Left lobe of liver (tissue), 2 donors: ENCODE data around the gene RAPSN. TPM values are rescaled to one million over a fixed set of nuclear protein-coding genes. Genes with fewer than 3 reads are reported as not detected.

Experiments
- ATAC-seq: fragments of 200-7000 bp; cut with Tn5 transposase; one replicate; pipeline ENCODE4 v1.9.1; 2020; ENCODE audit warnings: mild to moderate bottlenecking, moderate library complexity
- DNase-seq: peaks from one replicate; pipeline ENCODE4 v3.0.0-alpha.2; 2020; ENCODE audit warnings: low spot score
- total RNA-seq: library from RNA; stranded (reverse); gene quantifications from one replicate; pipeline ENCODE4 v1.2.1, GENCODE V29; 2021
- donor health status: DM: no; HTN: no; CAD: no; lungs with moderate emphysema.
- donor health status: DM: no; HTN: yes; CAD: no.

RAPSN gene
- total RNA-seq, 1 donor from 2014 or later, result 0.68 TPM

DNA sequence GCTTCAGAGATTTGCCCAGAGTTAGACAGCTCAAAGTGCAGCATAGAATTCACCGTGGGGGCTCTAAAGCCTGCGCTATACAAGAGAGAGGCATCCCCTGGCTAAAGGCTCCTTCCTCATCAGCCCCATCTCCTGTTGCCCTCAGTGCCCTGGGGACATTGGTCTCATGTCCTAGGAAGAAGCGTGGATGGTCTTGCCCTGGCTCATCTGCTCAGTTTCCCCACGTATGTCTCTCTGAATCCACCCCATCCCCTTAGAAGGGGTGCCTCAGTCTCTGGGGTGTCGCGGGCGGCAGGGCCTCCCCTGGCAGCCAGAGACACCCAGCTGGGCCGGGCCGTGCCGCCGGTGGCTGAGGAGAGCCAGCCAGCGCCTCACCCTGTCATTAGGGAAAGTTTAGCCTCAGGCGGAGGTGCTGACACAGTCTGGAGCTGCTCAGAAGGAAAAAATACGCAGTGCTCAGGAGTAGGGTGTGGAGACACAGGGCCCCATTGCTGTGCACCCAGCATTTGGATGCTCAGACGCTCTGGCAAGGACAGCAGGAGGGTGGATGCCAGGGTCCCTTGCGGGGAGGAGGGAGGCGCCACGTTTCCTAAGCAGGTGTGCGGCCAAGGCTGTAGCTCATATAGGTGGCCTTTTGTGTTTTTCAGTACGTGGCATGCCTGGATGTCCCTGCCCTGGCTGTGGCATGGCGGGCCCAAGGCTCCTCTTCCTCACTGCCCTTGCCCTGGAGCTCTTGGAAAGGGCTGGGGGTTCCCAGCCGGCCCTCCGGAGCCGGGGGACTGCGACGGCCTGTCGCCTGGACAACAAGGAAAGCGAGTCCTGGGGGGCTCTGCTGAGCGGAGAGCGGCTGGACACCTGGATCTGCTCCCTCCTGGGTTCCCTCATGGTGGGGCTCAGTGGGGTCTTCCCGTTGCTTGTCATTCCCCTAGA, 39.2 kb downstream of the RAPSN start:
- no peak for ATAC-seq
- DNase-seq, result no peak

DNA sequence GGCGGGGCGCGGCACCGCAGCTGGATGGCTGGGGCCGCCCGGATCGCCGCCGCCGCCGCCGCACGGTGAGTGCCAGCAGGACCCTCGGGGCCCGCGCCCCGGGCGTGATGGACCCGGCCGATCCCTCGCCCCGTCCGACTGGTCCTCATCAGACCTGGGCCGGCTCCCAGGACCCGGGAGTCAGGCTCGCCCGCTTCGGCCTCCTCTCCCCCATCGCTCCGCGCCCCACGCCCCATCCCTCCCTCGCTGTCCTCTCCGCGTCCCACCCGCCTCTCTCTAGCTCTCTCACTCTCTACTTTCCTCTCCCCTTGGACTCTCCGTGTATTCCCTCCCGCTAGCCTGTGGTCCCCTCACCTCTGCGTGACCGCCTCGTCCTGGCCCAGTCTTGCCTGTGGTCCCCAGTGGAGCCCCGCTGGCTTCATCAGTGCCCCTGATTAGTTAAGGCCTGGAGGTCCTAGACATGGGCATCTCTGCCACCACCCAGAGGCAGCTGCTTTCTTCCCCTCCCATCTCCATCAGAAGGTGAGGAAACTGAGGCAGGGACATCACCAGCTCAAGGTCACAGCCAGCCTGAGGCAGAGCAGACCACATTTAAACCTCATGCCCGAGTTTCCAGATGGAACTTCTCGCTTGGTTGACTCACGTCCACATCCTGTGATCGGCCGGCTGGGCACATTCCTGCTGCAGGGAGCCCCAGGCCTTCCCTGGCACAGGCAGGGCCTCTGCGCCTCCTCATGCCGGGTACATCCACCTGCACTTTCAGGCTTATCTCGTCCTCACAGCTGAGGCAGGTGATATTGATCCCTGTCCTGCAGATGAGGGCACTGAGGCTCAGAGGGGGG, 40.1 kb downstream of the RAPSN start:
- no peak for DNase-seq
- peak; percentile 1 for ATAC-seq

DNA sequence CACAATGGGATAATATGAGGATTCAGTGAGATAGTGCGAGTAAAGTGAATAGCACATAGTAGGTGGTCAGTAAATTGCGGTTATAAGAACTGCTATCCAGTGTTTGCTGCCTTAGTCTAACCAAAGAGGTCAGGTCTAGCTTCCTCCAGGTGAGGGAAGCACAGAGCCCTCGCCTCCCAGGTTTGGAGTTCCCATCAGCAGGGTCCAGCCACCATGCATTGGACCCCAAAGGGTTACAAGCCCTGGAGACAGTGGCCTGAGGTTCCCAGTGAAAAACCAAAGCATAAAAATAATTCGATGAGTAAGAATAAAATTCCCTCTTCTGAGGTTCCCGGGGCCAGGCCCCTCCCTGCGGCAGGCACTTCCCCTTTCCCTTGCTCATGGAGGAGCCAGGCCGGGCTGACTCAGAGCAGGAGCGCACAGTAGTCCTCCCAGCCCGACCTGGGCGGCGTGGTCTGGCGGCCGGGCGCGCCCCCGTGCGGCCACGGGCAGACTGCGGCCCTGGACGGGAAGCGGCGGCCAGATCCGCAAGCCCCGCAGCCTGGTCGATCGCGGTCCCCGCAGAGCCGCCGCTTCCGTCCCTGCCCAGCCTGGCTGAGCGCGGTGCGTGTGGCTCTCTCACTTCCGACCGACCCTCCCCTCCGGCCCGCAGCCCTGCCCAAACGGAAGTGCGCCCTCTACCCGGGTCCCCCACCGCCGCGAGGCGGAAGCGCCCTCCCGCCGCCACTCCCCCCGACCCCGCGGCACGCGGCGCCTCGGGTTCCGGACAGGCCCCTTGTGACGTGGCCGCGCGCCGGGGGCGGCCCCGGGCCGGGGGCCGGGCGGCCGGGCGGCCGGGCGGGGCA, 41.0 kb downstream of the RAPSN start, which contains the start of gene SLC39A13:
SLC39A13 (plus strand) TSS at position 845 of the 845 bp plus-strand sequence. CDS start 1,505 bp downstream, outside the sequence.
- peak; percentile 97 for DNase-seq
- ATAC-seq, result peak; percentile 91

DNA sequence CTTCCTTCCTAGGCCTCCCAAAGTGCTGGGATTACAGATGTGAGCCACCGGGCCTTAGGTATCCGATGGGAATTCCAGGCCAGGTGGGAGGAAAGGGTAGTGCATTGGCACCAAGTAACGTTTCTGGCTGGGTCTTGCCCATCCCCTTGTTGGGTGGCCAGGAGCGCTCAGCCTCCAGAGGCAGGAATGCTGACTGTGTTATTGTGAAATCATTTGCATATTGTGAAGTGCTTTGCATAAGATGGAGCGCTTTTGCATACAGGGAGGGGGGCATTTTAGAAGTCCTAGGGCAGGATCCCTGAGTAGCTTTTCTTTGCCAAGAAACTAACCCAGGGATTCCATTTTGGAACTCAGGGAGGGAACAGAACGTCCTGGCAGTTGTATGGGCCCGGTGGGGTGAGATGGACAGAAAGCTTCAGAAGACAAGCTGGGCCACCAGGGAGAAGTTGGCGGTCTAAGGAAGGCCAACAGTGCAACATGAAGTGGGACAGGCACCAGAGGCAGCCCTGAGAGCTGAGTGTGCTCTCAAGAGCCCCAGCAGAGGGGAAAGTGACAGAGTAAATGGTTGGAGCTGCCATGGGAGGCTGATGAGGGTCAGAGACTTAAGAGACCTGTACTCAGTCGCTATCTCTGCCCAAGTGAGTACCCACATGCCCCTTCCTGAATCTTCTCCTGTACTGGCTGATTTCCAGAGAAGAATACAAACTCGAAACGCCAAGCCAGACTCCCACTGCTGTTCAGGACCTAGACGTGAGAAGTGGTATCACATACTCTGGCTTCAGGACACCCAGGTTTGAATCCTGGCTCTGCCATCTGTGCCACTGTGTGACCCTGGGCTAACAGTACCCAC, 41.8 kb downstream of the RAPSN start:
- DNase-seq (no peak), ATAC-seq (no peak)

DNA sequence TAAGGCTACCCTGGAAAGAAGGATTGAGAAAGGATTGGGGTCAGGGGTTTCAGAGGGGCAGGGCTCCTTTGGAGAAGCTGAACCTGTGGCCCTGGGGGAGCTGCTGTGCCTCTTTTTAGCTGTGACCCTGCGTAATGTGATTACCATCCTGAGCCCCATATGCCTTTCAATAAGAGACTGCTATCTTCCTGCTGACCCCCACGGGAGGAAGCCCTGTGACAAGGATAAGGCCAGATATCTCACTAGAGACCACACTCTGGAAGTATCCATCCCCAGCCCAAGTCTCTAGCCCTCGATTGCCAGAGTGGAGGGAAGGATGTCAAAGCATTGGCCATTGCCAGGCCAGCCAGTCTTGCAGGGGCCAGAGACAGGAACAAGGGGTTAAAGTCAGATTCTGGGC, 45.4 kb downstream of the RAPSN start:
- ATAC-seq, result no peak
- DNase-seq, result no peak

DNA sequence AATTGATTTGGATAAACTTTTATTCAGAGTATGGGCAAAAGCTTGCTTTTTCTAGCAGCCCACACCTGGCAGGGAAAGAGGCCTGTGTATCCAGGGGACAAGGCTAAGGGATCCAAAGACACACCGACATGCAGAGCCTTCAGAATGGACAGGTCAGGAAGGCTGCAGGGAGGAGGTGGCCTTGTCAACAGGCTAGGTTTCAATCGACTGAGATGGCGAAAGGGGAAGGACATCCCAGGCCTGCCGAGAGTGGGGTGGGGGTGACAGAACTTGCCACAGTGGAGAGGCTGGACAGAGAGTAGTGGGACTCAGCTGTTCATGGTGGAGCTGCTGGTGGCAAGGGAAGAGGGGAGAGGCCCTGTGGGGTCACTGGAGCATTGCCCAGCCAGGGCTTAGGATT, 45.8 kb downstream of the RAPSN start:
- ATAC-seq, result no peak
- DNase-seq, result no peak

DNA sequence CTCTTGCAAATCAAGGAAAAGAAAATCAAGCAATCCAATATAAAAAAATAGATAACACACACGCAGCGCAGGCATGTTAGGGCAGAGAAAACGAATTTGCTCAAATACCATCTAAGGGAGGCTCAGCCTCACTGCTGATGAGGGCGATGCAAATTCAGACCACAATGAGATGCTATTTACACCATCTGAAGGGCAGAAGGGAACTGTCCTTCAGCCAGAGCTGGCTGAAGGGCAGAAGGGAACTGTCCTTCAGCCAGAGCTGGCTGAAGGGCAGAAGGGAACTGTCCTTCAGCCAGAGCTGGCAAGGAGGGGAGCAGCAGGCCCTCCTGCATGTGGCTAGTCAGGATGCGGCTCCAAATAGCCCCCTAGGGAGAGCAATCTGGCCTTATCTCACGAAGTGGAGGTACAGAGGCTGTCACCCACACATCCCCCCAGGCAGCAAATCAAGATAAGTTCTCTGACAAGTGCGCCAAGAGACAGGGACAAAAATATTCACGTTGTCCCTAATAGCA, 48.1 kb downstream of the RAPSN start:
- no peak for DNase-seq
- peak; percentile 81 for ATAC-seq

DNA sequence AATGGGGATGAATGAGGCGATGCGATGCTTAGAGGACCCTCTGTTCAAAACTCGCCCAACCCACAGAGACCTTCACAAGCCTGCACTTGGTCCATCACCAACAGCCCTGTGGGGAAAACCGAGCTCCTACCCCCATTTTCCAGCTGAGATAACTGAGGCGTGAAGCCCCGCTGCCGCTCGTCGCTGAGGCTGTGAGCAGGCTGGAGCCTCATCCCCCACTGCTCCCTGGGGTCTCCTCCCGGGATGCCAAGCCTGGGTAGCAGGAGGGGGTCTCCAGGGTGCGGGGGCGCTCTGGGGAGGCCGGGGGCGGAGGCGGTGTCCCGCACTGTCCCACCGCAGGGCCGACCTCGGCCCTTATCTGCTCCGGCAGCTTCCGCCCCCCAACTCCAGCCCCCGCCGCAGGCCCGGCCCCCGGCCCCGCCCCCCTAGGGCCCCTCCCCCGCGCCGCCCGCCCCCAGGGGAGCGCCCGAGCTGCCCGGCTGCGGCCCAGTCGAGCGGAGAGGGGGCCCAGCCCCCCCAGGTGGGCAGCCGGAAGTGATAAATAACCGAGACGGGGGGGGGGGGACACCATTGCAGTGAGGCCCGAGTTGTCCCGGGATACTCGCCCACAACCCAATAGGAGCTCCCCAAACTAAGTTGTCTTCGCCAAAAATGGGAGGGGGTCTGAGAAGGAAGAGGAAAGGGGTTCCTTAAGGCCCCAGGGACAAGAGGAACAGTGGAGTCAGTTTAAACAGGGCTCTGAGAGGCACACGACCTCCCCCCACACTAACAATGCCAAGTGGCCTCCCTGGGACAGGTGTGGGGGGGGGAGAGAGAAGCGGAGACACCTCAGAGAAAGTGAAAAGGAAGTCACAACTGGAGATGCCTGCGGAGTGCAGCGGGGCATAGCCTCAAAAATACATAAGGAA, 48.8 kb downstream of the RAPSN start:
- ATAC-seq, result peak; percentile 73
- no peak for DNase-seq

DNA sequence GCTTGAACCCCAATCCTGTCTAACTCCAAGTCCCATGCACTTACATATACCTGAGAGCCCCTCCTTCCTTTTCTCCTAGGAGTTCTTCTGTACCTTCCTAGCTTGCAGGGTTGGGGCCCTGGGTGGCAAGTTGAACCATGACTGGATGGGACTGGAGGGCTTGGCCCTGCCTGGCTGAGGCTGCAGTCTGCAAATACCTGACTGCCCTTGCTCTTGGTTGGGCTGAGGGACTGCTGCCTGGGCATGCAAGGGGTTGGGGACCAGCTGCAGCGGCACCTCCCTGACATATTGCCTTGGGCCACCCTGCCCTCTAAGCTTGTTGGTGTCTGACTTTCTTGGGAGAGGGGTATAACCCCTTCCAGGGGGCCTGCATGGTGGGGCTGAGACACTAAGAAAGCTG, 50.4 kb downstream of the RAPSN start:
- ATAC-seq (no peak), DNase-seq (no peak)

DNA sequence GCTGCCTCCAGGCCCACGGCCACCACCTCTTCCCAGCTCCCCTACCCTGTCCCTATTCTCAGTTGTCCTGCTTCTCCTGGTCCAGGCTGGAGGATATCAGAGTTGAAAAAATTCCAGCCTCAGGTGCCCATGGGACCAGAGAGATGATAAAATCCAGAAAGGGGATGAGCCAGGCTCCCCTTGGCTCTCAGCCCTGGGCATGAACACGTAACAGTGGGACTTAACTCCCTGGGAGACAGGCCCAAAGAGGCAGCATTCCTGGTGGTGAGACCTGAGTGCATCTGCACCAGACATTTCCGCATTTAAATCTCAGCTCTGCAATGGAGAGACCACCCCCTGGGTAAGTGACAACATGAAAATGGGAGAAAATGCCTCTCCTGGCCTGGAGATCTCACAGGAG, 50.9 kb downstream of the RAPSN start:
- no peak for DNase-seq

DNA sequence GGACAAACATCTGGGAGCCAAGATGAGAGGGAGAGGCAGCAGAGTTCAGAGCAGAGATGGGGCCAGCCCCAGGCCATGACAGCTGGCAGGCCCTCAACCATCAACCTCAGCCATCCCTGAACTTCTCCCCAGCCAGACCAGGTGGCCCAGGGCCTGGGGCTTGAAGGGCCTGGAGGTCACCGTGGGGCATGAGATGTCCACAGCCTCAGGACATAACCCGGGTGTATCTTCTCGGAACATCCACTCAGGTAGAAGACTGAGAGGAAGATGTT, 53.0 kb downstream of the RAPSN start:
- ATAC-seq (no peak), DNase-seq (no peak)

More for the DNA sequence above, 50.9 kb downstream of the RAPSN start:
- ATAC-seq, result no peak

DNA sequence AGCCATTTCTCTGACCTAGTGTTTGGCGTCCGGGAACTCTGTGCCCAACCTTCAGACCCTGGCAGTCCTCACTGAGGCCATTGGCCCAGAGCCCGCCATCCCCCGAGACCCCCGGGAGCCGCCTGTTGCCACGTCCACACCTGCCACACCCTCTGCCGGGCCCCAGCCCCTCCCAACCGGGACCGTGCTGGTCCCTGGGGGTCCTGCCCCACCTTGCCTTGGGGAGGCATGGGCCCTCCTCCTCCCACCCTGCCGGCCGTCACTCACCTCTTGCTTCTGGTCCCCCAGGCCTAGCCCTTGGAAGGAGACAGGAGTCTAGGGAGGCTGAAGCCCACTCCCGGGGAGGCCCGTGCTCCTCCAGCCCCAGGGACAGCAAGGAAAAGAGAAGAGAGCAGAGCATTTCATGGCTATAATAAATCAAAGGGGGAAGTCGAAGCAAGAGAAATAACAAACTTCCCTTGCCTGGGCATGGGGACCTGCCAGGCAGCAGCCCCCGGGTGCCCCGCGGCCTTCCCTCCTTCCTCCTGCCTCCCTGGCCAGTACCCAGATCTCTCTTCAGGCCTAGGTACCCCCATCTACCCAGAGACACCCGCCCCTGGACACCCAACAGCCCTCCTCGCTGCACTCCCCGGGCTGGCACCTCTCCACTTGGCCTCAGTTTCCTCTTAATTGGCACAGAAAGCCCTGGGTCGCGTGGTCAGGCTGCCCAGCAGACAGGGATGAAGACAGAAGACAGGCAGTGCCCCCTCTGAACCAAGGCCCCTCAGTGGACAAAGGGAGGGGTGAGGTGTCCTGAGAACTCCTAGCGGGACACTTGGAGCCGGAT, 53.5 kb downstream of the RAPSN start:
- ATAC-seq (no peak), DNase-seq (no peak)

DNA sequence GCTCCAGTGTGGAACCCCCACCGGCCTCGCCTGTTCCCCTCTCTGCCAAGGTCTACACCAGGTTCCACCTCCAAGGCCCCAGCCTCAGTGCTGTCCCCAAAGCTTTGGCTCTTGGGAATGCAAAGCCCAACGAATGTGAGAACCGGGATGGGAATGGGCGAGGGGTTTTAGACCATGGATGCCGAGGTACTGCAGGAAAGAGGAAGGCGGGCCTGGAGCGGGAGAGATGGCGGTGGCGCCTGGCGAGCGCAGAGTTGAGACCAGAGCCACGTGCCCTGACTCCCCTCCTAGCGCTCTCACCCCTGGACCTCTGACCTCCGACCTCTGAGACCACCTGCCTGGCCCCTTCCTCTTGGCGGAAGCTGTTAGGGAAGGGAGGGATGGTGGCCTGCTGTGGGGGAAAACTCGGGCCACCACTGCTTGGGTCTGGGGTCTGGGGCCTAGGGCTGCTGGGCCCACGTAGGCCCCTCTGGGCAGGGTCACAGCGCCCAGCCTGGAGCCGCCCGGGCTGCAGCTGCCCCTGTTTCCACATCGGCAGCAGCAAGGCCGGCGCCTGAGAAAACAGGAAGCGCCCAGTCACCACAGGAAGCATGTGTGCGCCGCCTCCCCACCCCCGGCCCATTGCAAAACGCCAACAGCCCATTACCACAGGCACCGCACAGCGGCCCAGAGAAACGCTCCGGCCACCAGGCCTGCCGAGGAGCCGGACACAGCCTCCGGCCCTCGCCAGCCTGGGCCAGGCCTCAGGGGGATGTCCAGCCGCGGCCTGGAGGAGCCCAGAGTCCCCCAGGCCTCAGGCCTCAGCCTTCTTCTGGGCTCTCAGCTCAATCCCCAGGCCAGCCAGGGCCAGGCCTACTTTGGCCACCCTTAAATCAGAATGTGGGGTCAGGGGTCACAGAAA, 54.4 kb downstream of the RAPSN start:
- peak; percentile 50 for ATAC-seq
- no peak for DNase-seq

DNA sequence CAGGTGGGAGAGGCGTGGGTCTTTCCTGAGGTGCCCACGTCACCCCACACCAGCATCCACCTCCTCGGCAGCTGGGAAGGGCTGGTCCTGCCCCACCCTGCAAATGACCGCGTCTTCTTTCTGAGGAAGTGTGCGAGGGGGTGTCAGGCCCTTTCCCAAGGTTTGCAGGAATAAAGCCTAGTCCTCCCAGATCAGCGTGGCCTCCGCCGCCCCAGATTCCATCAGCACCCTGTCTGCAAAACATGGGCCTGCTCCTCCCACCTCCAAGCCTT, 55.0 kb downstream of the RAPSN start:
- peak; percentile 18 for ATAC-seq
- no peak for DNase-seq

DNA sequence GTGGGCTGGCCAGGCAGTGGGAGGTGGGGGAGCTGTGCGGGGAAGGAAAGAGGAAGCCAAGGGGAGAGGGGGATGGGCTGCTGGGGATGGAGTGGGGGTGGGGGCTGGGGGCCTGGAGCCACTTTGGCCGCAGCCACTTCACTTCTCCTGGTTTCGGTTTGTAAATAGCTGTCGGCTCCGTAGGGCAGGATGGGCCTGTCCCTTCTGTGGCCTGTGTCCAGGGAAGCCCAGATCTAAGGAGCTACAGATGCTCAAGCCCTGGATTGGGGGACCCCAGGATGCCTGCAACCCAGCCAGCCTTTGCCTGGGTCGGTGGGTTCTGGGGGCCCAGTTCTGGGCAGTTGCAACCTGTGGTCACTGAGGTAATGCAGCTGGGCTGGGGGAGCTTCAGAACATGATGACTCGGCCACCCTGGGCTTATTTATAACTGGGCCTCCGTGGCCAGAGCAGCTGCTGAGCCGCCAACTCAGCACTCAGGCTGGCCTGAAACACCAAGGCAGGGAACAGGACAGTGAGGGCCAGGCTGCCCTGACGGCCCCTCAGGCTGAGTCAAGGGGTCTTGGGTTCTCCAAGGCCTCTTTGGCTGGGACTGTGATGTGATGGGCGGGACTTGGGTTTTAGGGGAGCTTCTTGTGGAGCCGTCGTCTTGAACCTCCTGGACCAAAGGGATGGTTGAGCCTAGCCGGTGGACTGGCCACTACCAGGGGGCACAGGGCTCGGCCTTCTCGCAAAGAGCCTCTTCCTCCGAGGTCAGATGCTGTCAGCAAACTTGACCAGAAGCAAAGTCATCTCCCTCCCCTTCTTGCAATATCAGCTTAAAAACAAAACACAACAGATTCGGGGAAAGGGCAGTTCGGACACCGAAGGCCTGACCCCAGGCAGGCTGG, 55.5 kb downstream of the RAPSN start:
- no peak for DNase-seq
- ATAC-seq, result peak; percentile 23

DNA sequence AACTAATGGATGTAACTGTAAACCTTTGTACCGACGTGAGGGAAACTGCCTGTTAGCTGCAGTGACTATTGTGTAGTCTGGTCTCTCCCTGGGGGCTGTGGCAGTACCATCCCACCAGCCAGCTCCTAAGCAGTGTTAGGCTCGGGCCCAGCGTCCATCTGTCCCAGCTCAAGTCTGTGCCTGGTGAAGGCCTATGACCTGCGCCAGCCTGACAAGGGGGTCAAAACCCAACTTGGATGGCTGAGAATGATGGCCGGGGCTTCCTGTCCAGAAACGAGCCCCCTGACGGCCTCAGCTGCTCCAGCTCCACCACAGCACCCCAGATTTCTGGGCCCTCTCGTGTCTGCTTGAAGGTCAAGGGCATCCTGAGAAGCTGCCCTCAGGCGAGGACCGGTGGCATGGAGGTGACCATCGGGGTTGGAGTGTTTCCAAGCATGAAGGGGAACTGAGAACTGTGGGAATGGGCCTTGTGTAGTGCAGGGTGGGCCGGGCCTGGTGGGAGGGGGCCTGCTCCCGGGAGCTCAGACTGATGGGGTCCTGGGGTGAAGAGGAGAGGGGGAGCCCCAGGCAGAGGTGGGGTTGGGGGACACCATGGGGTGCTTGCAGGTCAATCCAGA, 56.3 kb downstream of the RAPSN start:
- no peak for DNase-seq
- no peak for ATAC-seq
